GM12865 (cell line): ENCODE measurements around the gene CNKSR3.

Source experiments
- DNase-seq: peaks from one replicate; pipeline ENCODE4 v3.0.0; 2010; ENCODE audit warnings: low read depth
- H3K4me3 ChIP-seq: 2 replicates; pipeline ENCODE4 v1.5.1; 2011; ENCODE audit warnings: mild to moderate bottlenecking, low read depth, low read length, control low read depth
- CTCF ChIP-seq: IDR thresholded peaks from 2 replicates; pipeline ENCODE4 v1.5.1; 2011; ENCODE audit warnings: low read length, control low read depth, low read depth, inconsistent platforms; ENCODE audit not compliant: insufficient read depth; ENCODE audit errors: missing control alignments

CNKSR3 gene

GRCh38 chr6:154350293-154350692 lies 160.2 kb downstream of the CNKSR3 start:
- no peak for TF ChIP-seq CTCF
- no peak for DNase-seq
- H3K4me3 ChIP-seq = no peak overlapping the region

- TF ChIP-seq CTCF = no peak
- H3K4me3 ChIP-seq = no peak overlapping the region
- no peak for DNase-seq
Measured at GRCh38 chr6:154347981-154348380, 162.5 kb downstream of the CNKSR3 start.

- no peak for TF ChIP-seq CTCF
- H3K4me3 ChIP-seq = no peak overlapping the region
- no peak for DNase-seq
Measured at GRCh38 chr6:154345811-154346210, 164.7 kb downstream of the CNKSR3 start.

- H3K4me3 ChIP-seq = no peak overlapping the region
- TF ChIP-seq CTCF = no peak
- DNase-seq = no peak
Measured at GRCh38 chr6:154343473-154344308, 166.8 kb downstream of the CNKSR3 start.

- H3K4me3 ChIP-seq = no peak overlapping the region
- no peak for DNase-seq
- no peak for TF ChIP-seq CTCF
Measured at GRCh38 chr6:154341871-154342270, 168.6 kb downstream of the CNKSR3 start.

- no peak for TF ChIP-seq CTCF
- DNase-seq = no peak
- H3K4me3 ChIP-seq = no peak overlapping the region
Measured at GRCh38 chr6:154341336-154341735, 169.1 kb downstream of the CNKSR3 start.
